Memory B cell (primary cell): ENCODE results near the gene DNAH14.
"Not testable (repeated sequence)": the region's sequence is repeated elsewhere in the genome, so short reads cannot be mapped to it uniquely, and the experiment has no call there.

Experiments
- ATAC-seq: fragments of 150-1000 bp; cut with Tn5 transposase; 2 replicates; pipeline ENCODE4 v1.10.0; 2021; ENCODE audit warnings: low read depth, mild to moderate bottlenecking, moderate library complexity
- DNase-seq, 2 donors: peaks; one replicate each; pipeline ENCODE4 v3.0.0; 2022; ENCODE audit warnings: low spot score in 2 of 2
- H3K27ac Mint-ChIP-seq: one replicate; pipeline ENCODE4 v1.8.0; 2022; ENCODE audit warnings: mild to moderate bottlenecking, moderate library complexity, mixed read lengths
- H3K27me3 Mint-ChIP-seq: one replicate; pipeline ENCODE4 v1.8.0; 2022; ENCODE audit warnings: mixed read lengths
- H3K36me3 Mint-ChIP-seq: one replicate; pipeline ENCODE4 v1.8.0; 2022; ENCODE audit warnings: mild to moderate bottlenecking, mixed read lengths
- H3K4me1 Mint-ChIP-seq: one replicate; pipeline ENCODE4 v1.8.0; 2022; ENCODE audit warnings: mixed read lengths
- H3K4me3 Mint-ChIP-seq: one replicate; pipeline ENCODE4 v1.8.0; 2022; ENCODE audit warnings: mild to moderate bottlenecking, moderate library complexity, mixed read lengths
- H3K9me3 Mint-ChIP-seq: one replicate; pipeline ENCODE4 v1.8.0; 2022; ENCODE audit warnings: mixed read lengths

DNAH14 gene

DNA sequence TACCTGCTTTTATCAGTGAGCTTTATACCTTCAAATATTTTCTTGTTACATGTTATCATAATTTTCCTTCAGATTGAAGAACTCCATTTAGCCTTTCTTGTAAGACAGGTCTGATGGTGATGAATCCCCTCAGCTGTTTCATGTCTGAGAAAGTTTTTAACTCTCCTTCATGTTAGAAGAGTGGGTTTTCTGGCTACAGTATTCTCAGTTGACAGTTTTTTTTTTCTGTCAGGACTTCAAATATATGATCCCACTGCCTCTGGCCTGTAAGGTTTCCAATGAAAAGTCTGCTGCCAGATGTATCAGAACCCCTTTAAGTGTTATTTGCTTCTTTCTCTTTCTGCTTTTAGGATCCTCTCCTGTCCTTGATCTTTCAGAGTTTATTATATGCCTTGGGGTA is 250.2 kb downstream of the DNAH14 start:
- peaks cover 26% of the 10 kb centered on the region for H3K9me3 Mint-ChIP-seq
- no peak for ATAC-seq
- no peaks in the 10 kb centered on the region for H3K4me1 Mint-ChIP-seq

DNA sequence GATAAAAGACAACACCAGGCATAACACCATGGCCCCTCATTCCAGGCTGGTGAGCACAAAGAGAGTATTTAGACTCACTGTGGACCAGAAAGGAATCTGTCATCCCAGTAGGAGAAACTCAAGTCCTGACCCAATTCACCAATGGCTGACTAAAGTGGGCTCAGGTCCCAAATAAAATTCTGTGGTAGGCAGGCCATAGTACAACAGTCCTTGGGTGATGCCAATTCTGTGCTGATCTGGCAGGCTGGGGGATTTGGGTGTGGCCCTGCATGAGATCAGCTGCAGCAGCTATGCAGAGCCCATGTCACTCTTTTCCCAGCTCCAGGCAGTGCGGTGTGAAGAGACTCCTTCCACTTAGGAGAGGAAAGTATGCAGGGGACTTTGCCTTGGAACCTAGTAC is 253.2 kb downstream of the DNAH14 start:
- Mint-ChIP-seq H3K9me3 (peaks cover 18% of the 10 kb centered on the region), H3K27ac (no peak overlapping the region), H3K36me3 (peaks cover 3% of the 10 kb centered on the region), H3K4me3 (no peak overlapping the region), H3K4me1 (no peaks in the 10 kb centered on the region), H3K27me3 (no peaks in the 10 kb centered on the region)
- DNase-seq (no peak), ATAC-seq (no peak)

More for the DNA sequence above, 250.2 kb downstream of the DNAH14 start:
- Mint-ChIP-seq H3K4me3 (no peak overlapping the region), H3K27ac (no peak overlapping the region), H3K27me3 (no peaks in the 10 kb centered on the region), H3K36me3 (peaks cover 7% of the 10 kb centered on the region)
- no peak for DNase-seq

- H3K9me3 Mint-ChIP-seq, result peaks cover 16% of the 10 kb centered on the region
Observed at GRCh38 chr1:225191199-225191753, 261.8 kb downstream of the DNAH14 start.

DNA sequence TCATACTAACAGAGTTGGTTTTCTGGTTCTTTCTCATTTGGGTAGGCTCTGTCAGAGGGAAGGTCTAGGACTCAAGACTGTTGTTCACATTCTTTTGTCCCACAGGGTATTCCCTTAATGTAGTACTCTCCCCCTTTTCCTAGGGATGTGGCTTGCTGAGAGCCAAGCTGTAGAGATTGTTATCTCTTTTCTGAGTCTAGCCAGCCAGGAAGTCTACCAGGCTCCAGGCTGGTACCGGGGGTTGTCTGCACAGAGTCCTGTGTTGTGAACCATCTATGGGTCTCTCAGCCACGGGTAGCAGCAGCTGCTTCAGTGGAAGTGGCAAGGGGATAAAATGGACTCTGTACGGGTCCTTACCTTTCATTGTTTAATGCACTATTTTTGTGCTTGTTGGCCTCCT is 272.0 kb downstream of the DNAH14 start:
- Mint-ChIP-seq H3K9me3 (peaks cover 7% of the 10 kb centered on the region), H3K36me3 (no peaks in the 10 kb centered on the region), H3K4me3 (no peak overlapping the region), H3K4me1 (no peaks in the 10 kb centered on the region), H3K27ac (no peak overlapping the region), H3K27me3 (no peaks in the 10 kb centered on the region)
- DNase-seq (no peak), ATAC-seq (no peak)

More at GRCh38 chr1:225191199-225191753, 261.8 kb downstream of the DNAH14 start:
- Mint-ChIP-seq H3K27me3 (no peaks in the 10 kb centered on the region), H3K27ac (no peak overlapping the region), H3K4me1 (no peaks in the 10 kb centered on the region), H3K36me3 (no peaks in the 10 kb centered on the region), H3K4me3 (no peak overlapping the region)
- no peak for DNase-seq
- no peak for ATAC-seq

DNA sequence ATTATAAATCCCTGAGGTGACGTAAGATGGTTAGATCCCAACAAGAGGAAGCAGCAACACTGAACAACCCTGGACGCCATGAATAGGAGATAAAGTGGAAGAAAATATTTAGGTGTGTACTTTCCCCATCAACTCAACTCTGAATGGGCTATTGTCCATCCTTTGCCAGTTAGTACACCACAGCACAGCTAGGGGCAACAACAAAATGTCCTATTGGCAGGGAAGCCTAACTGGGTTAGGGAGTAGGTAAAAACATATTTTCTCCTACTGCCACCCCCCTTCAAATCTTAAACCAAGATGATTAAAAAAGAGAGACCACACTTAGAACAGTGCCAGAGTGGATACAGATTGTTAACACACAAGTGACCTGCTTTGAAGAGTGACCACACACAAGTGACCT is 278.3 kb downstream of the DNAH14 start:
- no peaks in the 10 kb centered on the region for H3K36me3 Mint-ChIP-seq
- no peak for DNase-seq
- no peak overlapping the region for H3K27ac Mint-ChIP-seq
- peaks cover 5% of the 10 kb centered on the region for H3K9me3 Mint-ChIP-seq
- peaks cover 7% of the 10 kb centered on the region for H3K27me3 Mint-ChIP-seq
- no peak for ATAC-seq
- no peak overlapping the region for H3K4me3 Mint-ChIP-seq
- no peaks in the 10 kb centered on the region for H3K4me1 Mint-ChIP-seq

DNA sequence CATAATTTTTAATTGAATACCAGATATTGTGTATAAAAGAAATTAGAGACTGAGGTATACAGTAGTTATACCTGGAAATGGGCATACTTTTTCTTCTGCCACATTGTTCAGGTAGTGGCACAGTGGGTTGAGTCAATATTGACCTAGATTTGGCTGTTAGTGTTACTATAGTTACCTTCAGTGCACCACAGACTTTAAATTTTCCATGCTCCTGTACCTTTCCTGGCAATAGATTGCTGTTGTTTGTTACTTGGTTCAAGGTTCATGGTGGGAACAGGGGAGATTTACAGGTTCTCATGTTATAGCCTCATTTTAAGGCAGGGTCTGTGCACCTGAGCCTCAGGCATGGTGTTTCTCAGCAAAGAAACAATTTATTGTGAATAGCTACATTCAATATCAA is 279.7 kb downstream of the DNAH14 start:
- H3K9me3 Mint-ChIP-seq, result peaks cover 5% of the 10 kb centered on the region
- H3K27me3 Mint-ChIP-seq, result peaks cover 7% of the 10 kb centered on the region
- DNase-seq (no peak), ATAC-seq (no peak)
- H3K4me1 Mint-ChIP-seq, result no peaks in the 10 kb centered on the region
- no peak overlapping the region for H3K4me3 Mint-ChIP-seq
- H3K27ac Mint-ChIP-seq, result no peak overlapping the region
- no peaks in the 10 kb centered on the region for H3K36me3 Mint-ChIP-seq

- not testable (repeated sequence) for H3K36me3 Mint-ChIP-seq, H3K27ac Mint-ChIP-seq, H3K4me3 Mint-ChIP-seq, H3K9me3 Mint-ChIP-seq, H3K4me1 Mint-ChIP-seq, ATAC-seq, DNase-seq, H3K27me3 Mint-ChIP-seq
Observed at GRCh38 chr1:225210180-225210579, 280.7 kb downstream of the DNAH14 start.

DNA sequence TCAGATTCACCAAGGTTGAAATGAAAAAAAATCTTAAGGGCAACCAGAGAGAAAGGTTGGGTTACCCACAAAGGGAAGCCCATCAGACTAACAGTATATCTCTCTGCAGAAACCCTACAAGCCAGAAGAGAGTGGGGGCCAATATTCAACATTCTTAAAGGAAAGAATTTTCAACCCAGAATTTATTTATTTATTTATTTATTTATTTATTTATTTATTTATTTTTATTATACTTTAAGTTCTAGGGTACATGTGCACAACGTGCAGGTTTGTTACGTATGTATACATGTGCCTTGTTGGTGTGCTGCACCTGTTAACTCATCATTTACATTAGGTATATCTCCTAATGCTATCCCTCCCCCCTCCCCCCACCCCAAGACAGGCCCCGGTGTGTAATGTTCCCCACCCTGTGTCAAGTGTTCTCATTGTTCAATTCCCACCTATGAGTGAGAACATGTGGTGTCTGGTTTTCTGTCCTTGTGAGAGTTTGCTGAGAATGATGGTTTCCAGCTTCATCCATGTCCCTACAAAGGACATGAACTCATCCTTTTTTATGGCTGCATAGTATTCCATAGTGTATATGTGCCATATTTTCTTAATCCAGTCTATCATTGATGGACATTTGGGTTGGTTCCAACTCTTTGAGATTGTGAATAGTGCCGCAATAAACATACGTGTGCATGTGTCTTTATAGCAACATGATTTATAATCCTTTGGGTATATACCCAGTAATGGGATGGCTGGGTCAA is 282.4 kb downstream of the DNAH14 start:
- not testable (repeated sequence) for H3K27me3 Mint-ChIP-seq, H3K36me3 Mint-ChIP-seq, ATAC-seq, H3K27ac Mint-ChIP-seq, H3K4me1 Mint-ChIP-seq, DNase-seq, H3K9me3 Mint-ChIP-seq, H3K4me3 Mint-ChIP-seq

DNA sequence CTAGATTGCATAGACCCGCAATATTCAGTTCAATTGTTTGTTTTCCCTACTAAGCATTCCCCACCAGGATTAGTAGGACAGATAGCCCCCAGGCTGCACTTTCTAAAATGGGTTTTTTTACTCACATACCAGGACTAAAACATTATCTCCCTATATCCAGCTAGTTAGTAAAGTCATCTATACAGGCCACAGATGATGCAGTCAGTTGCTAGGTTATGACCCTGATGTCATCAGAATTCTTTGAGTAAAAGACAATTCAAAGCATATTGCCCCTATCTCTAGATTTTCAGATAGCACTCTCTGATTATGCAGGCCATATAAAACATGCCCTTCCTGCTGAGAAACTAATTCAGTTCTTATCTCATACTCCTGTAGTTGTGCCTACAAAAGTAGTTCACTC is 294.8 kb downstream of the DNAH14 start:
- Mint-ChIP-seq H3K4me3 (no peak overlapping the region), H3K27ac (no peak overlapping the region), H3K27me3 (peaks cover 2% of the 10 kb centered on the region), H3K4me1 (no peaks in the 10 kb centered on the region), H3K36me3 (no peaks in the 10 kb centered on the region), H3K9me3 (peaks cover 4% of the 10 kb centered on the region)
- DNase-seq (no peak), ATAC-seq (no peak)

GRCh38 chr1:225225681-225226080 is 296.2 kb downstream of the DNAH14 start:
- Mint-ChIP-seq H3K4me3 (no peak overlapping the region), H3K27me3 (peaks cover 1% of the 10 kb centered on the region), H3K9me3 (peaks cover 4% of the 10 kb centered on the region), H3K4me1 (no peaks in the 10 kb centered on the region), H3K27ac (no peak overlapping the region), H3K36me3 (no peaks in the 10 kb centered on the region)
- ATAC-seq, result no peak
- no peak for DNase-seq

DNA sequence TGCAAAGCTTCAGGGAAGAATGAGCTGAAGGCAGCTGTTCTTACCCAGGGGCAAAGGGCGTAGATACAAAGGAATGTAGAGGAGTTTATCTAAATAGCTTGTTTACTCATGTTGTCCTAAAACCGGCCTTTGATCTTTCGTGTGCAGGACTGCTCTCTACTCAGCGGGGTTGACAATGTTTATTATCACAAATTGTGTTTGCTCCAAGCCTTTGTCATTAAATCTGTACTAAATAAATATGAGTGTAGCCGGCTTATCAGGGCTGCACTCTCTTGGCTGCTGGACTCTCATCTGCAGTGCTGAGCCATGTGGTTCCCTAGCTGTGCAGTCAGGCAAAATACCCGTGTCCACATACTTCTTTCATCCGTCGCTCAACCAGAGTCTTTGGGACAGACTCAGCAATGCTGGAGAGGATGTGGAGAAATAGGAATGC is 299.4 kb downstream of the DNAH14 start:
- Mint-ChIP-seq H3K4me1 (no peaks in the 10 kb centered on the region), H3K9me3 (peaks cover 3% of the 10 kb centered on the region), H3K36me3 (no peaks in the 10 kb centered on the region), H3K4me3 (no peak overlapping the region), H3K27me3 (peaks cover 1% of the 10 kb centered on the region), H3K27ac (no peak overlapping the region)
- ATAC-seq, result no peak
- DNase-seq, result no peak

GRCh38 chr1:225229429-225229828 is 300.0 kb downstream of the DNAH14 start:
- not testable (repeated sequence) for H3K36me3 Mint-ChIP-seq, DNase-seq, H3K9me3 Mint-ChIP-seq, H3K4me3 Mint-ChIP-seq, H3K27ac Mint-ChIP-seq, ATAC-seq, H3K27me3 Mint-ChIP-seq, H3K4me1 Mint-ChIP-seq

DNA sequence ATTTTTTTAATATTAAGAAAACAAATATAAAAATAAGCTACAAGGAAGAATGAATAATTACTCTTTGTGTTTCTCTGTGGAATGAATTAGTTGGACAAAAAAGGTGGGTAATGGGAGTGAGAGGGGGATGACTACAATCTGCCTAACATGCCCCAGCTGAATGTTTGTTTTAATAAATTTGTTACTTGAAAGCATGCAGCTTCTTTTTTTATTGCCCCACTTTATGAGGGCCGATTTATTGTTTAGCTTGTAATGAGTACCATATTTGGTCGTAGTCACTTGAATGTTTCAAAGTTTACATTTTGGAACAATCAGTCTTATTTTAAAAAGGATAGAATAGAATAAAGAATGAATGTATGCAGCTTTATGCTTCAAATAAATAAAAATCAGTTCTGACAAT is 301.0 kb downstream of the DNAH14 start:
- no peak overlapping the region for H3K27ac Mint-ChIP-seq
- no peak overlapping the region for H3K4me3 Mint-ChIP-seq
- H3K36me3 Mint-ChIP-seq, result no peaks in the 10 kb centered on the region
- DNase-seq (no peak), ATAC-seq (no peak)
- peaks cover 3% of the 10 kb centered on the region for H3K9me3 Mint-ChIP-seq
- no peaks in the 10 kb centered on the region for H3K4me1 Mint-ChIP-seq
- H3K27me3 Mint-ChIP-seq, result peaks cover 1% of the 10 kb centered on the region

DNA sequence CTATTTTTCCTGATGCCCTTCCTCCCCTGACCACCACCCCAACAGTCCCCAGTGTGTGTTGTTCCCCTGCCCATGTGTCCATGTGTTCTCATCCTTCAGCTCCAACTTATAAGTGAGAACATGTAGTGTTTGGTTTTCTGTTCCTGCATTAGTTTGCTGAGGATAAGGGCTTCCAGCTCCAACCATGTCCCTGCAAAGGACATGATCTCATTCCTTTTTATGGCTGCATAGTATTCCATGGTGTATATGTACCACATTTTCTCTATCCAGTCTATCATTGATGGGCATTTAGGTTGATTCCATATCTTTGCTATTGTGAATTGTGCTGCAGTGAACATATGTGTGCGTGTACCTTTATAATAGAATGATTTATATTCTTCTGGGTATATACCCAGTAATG is 303.5 kb downstream of the DNAH14 start:
- H3K4me3 Mint-ChIP-seq, result not testable (repeated sequence)

DNA sequence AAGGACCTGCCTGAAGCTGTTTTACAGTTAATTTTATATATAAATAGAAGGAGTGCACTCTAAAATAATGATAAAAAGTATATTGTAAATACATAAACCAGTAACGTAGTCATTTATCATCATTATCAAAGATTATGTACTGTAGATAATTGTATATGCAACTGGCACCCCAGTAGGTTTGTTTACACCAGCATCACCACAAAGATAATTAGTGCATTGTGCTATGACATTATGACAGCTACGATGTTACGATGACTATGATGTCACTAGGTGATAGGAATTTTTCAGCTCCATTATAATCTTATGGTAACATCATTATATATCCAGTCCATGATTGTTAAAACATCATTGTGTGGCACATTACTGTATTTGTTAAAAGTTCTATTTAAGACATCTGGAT is 313.1 kb downstream of the DNAH14 start:
- no peak for ATAC-seq
- H3K4me1 Mint-ChIP-seq, result no peaks in the 10 kb centered on the region
- H3K9me3 Mint-ChIP-seq, result peaks cover 11% of the 10 kb centered on the region
- peaks cover 13% of the 10 kb centered on the region for H3K27me3 Mint-ChIP-seq
- DNase-seq, result no peak
- H3K27ac Mint-ChIP-seq, result no peak overlapping the region
- H3K36me3 Mint-ChIP-seq, result peaks cover 11% of the 10 kb centered on the region
- no peak overlapping the region for H3K4me3 Mint-ChIP-seq

More for the DNA sequence above, 303.5 kb downstream of the DNAH14 start:
- peaks cover 11% of the 10 kb centered on the region for H3K9me3 Mint-ChIP-seq
- DNase-seq, H3K27ac Mint-ChIP-seq, H3K4me1 Mint-ChIP-seq, ATAC-seq, H3K36me3 Mint-ChIP-seq, H3K27me3 Mint-ChIP-seq: not testable (repeated sequence)
